Stimulated activated CD4-positive, alpha-beta T cell treated with anti-CD3 and anti-CD28 coated beads, TNF-alpha, amount 100 ng/mL, for 24 hours (primary cell): Measurements from ENCODE around the gene CCNF.

ENCODE experiments used
- DNase-seq, 3 experiments: peaks; one replicate each; pipeline ENCODE4 v3.0.0-alpha.2; 2020; ENCODE audit warnings: low read depth in 3 of 3

Gene CCNF

DNA sequence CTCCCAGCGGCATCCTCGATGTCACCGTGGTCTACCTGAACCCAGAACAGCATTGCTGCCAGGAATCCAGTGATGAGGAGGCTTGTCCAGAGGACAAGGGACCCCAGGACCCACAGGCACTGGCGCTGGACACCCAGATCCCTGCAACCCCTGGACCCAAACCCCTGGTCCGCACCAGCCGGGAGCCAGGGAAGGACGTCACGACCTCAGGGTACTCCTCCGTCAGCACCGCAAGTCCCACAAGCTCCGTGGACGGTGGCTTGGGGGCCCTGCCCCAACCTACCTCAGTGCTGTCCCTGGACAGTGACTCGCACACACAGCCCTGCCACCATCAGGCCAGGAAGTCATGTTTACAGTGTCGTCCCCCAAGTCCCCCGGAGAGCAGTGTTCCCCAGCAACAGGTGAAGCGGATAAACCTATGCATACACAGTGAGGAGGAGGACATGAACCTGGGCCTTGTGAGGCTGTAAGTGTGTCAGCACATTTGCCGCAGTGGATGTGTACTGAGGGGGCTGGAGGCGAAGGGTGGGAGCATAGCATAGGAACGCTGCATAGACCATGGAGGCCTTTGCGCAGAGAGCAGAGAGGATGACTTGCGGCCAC, 27.4 kb downstream of the CCNF start:
- DNase-seq = no peak

DNA sequence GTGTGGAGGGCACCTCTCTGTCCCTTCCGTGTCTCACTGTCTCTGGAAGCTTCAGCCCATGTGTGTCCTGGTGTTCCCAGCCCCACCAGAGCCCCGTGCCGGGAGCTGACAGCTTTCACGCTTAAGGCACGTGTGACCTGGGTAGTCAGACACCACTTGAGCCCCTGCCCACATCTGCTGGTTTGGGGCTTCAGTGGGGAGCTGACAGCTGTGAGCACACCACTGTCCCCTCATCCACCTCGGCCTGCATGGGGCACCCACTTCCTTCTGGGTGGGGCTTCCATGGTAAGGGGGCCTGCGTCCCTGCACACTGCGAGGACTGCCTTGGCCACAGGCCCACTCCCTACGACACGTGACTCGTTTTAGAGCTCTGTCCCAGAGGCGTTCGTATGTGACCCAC, 28.0 kb downstream of the CCNF start:
- DNase-seq = no peak

DNA sequence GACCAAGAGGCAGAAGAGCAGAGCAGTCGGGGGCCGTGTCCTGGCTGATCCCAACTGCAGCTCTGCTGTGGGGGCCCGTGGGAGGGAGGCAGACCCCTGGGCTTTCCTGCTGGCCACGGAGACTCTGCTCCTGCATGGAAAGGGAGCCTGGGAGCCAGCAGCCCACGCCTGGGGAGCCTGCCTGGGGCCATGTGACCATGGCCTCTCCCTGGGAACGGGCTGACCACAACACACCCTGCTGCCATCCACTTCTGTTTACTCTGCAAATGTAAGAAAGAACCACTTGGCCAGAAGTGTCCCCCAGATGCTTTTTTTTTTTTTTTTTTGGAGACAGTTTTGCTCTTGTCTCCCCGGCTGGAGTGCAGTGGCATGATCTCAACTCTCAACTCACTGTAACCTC, 28.7 kb downstream of the CCNF start:
- no peak for DNase-seq

DNA sequence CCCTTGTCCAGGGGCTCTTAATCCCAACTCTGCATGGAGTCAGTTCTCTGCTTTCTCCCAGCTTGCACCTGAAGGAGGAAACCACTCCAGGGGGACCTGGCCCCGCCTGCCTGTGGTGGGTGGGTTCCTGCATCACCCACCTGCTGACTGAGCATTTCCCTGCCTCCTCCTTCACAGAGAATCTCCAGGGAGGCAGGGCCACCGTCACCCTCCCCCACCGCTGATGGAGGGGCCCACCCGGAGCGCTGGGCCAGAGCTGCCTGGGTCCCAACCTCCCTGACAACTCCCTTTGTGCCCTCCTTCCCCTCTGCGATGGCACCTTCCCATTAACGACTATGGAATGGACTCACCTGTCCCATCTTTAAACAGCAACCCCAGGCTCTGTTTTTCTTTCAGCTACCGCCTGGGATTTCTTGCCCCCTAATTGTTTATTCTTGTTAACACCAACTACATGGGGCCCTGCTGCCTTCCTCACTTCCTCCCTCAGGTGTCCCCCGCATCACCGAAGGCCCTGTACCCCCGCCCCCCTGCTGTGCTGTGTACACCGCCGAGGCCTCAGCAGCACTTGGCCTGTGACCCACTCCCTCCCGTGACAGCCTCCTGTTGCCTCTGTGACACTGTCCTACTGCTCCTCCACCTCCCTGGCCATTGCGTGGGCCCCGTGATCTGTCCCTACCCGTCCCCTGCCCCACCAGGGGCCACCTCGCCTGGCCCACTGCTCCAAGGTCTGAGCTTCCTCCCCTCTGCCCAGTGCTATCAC, 29.8 kb downstream of the CCNF start:
- DNase-seq = no peak

DNA sequence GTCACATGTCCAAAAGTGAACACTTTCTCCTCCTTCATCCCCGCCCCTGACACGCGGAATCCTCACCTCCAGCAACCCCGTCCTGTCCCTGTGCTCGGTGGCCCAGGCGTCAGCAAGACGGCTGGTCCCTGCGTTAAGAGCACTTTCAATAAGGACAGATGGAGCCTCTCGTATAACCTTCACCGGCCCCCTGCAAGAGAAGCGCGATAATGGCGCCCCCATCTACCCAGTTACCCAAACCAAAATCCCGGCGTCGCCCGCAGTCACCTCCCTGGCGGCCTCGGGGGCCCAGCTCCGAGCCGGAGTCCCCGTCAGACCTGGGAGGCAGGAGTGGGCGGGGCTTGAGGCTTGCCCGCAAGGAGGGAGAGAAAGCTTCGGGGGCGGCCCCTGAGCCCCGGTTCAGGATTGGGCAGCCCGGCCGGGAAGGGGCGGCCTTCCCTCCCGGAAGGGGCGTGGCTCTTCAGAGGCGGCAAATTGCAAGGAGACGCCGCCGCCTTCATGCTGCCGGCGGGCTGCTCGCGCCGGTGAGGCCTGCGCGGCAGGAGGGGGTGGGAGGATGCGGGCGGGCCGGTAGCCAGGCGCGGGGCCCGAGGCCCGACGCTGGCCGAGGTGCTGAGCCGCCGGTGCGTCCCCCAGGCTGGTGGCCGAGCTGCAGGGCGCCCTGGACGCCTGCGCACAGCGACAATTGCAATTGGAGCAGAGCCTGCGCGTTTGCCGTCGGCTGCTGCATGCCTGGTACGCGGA, 30.6 kb downstream of the CCNF start, which contains the start of gene TEDC2:
Gene TEDC2, plus strand, starts transcription at position 463 of the 744 bp plus-strand sequence. Its CDS starts 36 bp downstream, at position 499.
- peak; percentile 93 to 99 (median 93) for DNase-seq

DNA sequence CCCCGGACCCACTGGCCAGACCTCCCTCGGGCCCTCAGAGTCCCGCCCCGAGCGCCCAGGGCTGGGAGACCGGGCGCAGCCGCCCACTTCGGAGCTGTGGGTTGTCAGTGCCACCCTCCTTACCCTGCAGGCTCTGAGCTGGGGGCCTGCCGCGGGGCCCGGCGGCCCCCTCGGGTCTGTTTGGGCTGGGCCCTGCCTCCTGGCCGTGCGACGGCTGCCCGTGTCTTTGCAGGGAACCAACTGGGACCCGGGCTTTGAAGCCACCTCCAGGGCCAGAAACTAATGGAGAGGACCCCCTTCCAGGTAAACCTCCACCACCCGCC, 31.1 kb downstream of the CCNF start:
- DNase-seq = no peak

DNA sequence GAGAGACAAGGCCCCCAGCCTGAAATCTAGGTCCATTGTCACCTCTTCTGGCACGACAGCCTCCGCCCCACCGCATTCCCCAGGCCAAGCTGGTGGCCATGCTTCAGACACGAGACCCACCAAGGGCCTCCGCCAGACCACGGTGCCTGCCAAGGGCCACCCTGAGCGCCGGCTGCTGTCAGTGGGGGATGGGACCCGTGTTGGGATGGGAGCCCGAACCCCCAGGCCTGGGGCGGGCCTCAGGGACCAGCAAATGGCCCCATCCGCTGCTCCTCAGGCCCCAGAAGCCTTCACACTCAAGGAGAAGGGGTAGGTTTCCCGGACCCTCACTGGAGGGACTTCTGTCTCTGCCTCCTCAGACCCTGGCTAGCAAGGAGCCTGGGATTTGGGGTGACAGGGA, 31.7 kb downstream of the CCNF start:
- no peak for DNase-seq

DNA sequence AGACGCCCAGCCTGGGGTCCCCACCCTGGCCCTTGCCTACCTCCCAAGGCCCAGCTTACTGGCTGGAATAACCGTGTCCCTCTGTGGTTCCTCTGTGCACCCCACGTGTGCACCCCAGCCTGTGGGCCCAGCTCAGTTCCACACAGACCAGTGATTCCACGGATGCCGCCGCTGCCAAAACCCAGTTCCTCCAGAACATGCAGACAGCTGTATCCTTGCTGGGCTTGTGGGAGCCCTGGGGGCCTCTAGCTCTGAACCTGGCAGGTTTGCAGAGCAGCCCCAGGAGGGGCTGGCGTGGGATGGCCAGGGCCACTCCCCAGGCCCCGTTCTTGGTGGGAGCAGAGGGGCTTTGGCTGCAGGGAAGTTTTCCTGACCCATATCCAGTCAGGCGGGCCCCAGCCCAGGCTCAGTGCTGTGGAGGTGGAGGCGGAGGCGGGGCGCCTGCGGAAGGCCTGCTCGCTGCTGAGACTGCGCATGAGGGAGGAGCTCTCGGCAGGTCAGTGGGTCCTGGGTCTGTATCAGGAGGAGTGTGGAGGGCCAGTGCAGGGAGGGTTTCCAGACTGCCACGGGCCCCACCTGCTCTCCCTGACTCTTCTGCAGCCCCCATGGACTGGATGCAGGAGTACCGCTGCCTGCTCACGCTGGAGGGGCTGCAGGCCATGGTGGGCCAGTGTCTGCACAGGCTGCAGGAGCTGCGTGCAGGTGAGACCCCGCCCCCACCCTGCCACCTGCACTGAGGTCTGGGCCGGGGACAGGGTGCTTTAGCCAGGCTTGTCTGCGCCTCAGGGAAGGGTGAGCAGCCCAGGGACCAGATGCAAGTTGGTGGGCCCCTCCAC, 33.0 kb downstream of the CCNF start:
- no peak for DNase-seq

DNA sequence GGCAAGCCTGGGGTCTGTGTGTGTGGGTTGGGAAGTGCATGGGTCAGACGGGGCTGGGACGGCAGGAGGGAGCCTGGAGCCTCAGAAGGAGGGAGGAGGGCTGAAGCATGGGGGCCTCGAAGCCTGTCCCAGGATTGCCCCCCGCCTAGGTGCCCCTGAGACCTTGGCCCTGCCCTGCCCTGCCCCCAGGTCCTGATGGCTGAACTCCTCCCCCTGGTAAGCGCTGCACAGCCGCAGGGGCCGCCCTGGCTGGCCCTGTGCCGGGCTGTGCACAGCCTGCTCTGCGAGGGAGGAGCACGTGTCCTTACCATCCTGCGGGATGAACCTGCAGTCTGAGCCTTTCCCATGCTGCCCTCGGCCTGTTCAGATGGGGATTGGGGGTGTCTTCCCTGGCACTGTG, 35.1 kb downstream of the CCNF start:
- DNase-seq = no peak

DNA sequence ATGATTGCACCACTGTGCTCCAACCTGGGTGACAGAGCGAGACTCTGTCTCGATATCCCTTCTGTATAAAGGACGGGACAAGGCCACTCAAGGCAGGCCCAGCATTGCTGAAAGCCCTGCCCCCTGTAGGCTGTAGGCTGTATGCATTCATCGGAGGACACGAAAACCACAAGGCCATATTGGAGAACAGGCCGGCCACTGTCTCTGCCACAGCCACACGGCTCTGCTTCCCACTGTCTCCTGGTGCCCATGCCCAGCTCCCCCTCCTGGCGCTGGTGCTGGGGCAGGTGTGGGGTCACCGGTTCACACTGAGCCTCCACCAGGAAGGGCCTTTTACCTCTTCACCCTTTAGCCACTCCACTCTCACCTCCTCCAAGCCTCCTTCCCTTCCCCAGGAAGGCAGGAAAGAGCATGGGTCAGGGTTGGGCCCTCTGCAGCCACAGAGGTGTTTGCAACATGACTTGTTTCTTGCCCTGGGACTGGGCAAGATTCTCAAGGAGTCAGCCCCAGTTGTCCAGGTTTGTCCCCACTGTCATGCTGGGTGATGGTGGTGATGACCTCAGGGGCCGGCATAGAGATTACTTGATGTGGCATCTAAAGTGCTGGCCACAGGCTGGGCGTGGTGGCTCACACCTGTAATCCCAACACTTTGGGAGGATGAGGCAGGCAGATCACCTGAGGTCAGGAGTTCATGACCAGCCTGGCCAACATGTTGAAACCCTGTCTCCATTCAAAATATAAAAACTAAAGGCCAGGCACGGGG, 36.6 kb downstream of the CCNF start:
- DNase-seq = no peak

DNA sequence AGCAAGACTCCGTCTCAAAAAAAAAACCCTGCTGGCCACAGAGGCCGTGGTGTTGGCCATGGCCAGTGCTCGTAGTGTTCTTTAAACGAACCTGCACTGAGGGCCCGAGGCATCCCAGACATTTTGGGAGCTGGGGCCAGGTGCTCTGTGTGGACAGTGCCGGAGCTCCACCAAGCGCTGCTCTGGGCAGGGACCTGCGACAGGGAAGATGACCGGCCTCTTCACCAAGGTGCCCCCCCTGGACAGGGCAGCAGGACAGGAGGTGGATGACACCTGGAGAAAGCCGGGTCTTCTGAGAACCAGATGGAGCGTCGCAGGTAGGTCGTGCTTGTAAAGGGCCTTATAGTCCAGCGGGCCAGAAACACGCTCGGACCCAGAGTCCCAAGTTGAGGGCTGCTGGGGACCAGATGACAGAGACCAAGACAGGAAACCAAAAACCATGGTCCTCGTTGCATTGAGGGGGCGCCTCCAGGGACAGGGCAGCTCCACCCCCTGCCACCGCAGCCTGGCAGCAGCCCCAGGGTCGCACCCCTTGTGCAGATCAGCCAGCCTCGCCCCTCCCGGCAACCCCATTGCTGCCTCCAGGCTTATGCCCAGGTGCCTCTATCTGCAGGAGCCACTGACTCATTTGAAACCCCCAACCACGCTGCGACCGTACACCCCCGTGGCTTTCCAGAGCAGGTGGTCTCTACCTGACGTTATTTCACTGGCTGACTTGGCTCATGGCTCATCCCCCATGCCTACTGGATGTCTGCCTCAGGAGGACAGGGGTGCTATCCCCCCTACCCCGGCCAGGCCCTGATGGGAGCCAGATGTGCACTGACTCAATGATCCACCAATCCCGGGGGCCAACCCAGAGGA, 37.6 kb downstream of the CCNF start:
- no peak for DNase-seq

DNA sequence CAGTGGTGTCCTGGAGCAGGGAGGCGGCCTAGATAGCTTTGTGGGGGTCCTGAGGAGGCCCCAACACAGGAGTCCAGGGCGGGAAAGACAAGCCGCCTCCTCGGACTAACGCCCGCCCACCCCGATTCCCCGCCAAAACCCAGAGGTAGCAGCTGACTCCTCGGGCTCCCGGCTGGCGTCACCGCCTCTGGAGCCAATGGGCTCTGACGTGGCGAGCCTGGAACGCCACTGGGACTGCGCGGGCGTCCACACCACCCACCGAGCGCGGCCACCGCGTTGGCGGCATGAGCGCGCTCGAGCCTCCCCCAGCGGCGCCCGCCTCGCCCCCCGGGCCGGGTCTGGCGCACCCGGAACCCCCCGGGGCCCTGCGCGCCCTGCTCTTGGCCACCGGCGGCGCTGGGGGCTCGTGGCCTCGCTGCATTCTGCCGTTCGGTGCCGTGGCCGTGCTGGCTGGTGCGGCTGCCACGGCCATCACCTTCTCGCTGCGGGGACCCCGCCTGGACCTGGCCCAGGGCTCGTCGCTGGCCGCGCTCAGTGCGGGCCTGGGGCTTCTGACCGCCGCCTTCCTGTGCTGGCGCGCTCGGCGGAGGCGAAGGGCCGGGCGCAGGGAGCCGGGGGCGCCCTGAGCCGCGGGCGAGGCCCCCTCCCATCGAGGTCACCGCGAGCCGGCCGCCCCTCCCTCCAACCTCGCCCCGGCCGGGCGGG, 38.4 kb downstream of the CCNF start:
- peak in 1 of 3 experiments; percentile 45 for DNase-seq

DNA sequence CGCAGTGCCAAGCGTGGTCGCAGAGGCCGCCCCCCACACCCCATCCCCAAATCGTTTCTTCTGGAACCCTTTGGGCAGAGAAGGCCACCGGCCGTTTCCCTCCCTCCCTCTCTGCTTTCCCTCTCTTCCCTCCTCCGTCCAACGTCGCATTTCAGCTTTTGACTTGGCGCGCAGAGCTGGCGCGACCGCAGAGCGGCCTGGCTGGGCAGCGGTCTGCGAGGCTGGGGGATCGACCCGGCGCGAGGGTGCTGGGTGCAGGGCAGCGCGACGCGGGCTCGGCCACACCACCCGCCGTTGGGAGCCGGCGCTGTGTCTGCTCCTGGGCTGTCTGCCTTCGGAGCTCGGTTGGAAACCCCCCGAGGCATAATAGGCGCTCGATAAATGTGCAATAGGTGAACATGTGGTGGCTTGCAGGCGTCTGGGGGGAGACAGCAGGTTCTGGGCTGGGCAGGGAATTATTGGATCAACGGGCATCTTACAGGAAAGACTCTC, 39.0 kb downstream of the CCNF start:
- DNase-seq = no peak

DNA sequence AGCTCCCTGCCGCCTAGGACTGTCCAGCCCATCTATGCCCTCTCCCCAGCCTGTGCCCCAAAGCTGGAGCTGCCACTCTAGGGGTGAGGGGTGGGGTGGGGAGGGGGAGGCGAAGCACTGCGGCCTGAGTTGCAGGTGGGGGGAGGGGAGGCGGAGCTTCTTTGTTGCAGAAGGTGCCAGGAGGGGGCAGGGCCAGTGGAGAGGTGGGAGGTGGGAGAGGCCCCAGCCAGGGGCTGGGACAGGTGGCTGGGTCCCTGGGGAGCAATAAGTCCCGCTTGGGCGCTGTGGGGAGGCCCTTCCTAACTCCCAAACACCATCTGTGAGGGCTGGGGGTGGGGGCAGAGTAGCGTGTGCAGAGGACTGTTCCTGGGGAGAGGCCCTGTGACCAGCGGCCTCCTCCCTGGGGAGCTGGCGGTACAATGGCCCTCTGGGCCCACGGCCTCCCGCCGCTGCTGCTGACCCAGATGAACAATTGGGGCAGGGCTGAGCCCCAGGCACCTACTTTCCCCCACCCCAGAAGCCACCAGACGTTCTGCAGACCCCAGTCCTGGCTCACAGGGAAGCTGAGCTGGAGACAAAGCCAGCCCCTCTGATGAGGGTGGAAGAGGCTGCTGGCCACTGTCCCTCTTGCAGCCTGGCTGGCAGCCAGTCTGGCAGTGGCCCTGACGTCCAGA, 39.6 kb downstream of the CCNF start:
- no peak for DNase-seq

DNA sequence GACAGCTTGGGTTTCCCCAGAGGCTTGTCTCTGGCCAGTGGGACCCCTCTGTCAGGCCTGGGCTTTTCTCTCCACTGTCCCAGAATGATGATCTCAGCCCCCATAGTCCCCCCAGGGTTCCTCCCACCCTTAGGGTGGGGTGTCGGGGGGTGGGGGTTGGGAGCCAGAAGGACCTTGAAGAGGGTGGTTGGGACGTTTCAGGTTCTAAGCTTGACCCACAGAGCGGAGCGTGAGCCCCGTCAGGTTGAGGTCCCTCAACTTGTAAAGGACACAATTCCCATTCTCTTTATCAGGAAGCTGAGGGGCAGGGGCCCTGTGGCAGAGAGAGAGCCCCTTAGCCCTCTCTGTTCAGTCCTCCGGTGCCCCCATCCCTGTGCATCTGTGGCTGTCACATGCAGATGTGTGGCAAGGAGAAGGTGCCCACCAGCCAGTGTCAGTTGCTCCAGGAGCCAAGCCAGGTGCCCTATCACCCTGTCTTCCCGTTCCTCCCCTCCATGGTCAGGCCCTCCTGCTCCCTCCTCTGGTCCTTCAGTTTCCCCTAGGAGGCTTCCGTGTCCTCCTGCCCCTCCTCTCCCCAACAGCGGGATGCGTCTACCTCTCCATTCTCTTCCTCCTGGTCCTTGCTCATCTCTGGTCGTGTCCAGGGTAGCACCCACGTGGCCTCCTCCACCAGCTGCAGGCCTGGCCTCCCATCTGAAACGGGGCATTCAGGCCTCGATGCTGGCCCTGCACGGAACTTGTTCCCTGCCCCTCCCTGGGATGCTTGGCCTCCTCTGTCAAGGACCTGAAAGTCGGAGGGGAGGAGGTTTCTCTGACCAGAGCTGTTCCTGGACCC, 40.4 kb downstream of the CCNF start:
- DNase-seq = no peak

DNA sequence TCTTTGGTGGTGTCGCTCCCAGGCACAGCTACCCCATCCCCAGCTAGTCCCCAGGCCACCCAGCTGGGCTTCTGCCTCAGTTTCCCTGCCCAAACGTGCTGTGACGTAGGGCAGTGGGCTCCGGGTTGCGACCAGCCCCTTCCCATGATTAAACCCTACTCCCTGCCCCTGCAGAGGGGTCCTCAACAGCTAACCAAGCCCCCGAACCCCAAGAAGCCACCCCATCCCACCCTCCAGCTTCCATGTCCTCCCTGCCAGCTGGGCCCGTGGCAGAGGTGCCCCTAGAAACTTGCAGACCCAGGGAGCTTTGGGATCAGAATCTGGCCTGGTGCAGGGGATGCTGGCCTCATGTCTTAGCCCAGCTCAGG, 41.0 kb downstream of the CCNF start:
- DNase-seq = no peak

DNA sequence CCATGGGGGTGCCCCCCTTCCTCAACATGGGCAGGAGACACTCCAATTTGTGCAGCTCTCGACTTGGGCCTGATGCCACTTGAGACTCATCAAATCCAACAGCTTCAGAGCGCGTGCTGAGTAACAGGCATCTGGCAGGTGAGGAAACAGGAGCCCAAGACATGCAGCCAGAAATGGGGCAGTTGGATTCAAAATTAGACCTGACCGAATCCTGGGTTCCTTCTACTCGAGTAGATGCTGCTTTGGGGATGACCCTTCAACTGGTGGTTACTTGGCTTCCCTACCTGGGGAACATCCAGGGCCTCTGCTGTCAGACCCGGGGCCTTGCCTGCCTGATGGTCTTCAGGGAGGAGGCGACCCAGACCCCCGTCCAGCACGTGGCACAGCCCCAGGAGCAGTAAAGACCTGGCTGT, 41.4 kb downstream of the CCNF start:
- DNase-seq = no peak

DNA sequence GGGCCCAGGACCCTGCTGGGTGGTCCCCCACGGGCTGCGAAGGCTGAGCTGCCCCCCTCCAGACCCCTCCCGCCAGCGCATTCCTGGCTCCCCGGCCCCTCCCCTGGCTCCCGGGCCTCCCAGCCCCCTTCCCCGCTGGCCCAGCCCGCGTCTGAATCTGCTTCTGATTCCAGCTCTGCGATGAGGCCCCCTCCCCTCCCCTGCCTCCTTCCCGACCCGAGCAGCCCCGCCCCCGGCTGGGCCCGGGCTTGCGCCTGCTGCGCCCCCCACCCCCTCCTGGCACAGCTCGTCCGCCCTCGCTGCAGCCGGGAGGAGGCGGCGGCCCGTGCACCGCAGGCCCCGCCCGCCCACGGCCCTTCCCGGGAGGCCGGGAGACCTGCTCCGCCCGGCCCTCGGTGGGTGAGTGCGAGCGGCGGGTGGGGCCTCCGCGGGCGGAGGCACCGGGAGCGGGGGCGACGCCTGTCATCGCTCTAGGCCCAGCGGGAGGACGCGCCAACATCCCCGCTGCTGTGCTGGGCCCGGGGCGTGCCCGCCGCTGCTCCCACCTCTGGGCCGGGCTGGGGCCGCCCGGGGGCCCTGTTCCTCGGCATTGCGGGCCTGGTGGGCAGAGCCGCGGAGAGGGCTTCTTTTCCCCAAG, 41.9 kb downstream of the CCNF start, which contains the start of gene NTN3:
Gene NTN3, plus strand, starts transcription at position 282 of the 637 bp plus-strand sequence. CDS start 405 bp downstream, outside the sequence.
- DNase-seq = no peak
